Measurements from ENCODE around the gene FBXL16.
"Not testable (repeated sequence)": the region's sequence is repeated elsewhere in the genome, so short reads cannot be mapped to it uniquely, and the experiment has no call there.

The FBXL16 gene

DNA sequence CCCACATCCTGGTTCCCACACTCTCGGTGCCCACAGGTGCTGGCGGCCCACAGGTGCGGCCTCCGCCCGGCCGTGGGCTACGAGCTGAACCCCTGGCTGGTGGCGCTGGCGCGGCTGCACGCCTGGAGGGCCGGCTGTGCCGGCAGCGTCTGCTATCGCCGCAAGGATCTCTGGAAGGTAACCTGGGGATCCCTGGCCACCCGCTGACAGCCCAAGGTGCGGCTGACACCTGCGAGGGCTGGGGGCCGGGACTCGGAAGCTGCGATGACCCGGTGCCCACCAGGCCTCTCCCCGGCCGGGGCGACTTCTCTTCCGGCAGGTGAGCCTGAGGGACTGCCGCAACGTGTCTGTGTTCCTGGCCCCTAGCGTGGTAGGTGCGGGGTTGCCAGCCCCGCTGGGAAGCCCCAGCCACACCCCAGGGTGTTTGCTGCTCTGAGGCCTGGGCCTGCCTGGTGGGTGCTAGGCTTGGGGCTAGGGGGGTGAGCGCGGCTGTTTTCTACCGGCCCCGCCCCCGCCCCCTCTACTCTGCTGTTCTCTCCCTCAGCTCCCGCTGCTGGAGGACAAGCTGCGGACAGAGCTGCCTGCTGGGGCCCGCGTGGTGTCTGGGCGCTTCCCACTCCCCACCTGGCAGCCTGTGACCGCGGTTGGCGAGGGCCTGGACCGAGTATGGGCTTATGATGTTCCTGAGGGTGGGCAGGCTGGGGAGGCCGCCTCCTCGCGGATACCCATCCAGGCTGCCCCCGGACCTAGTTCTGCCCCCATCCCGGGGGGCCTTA is 16.4 kb upstream of the FBXL16 start:
- DNase-seq, result no peak

DNA sequence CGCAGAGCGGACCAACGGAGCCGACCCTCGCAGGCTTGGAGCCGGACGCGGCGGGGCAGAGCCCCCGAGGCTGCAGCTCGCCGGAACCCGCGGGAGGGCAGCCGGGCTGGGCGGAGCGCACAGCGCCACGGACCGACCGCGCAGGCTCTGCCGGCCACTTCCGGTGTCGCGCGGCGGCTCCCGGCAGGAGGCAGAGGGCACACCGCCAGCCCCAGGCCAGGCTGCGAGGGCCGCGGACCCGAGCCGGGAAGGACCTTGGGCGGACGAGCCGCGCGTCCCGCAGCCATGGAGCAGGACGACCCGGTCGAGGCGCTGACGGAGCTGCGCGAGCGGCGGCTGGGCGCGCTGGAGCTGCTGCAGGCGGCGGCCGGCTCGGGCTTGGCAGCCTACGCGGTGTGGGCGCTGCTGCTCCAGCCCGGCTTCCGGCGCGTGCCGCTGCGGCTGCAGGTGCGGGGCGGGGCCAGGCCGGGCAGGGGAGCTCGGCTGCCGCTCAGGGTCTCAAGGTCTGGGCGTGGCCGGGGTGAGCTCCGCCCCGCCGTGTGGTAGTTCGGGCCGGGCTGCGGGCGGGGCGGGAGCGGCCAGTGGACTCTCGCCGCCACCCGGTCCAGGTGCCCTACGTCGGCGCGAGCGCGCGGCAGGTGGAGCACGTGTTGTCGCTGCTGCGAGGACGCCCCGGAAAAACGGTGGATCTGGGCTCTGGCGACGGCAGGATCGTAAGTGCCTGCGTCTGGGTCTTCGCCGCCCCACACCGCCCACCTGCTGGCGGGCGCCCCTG is 15.6 kb upstream of the FBXL16 start, which contains the start of gene ANTKMT:
ANTKMT (plus strand) TSS at position 157 of the 775 bp plus-strand sequence; CDS start at position 286, 129 bp downstream.
- DNase-seq, result peak; percentile 52

DNA sequence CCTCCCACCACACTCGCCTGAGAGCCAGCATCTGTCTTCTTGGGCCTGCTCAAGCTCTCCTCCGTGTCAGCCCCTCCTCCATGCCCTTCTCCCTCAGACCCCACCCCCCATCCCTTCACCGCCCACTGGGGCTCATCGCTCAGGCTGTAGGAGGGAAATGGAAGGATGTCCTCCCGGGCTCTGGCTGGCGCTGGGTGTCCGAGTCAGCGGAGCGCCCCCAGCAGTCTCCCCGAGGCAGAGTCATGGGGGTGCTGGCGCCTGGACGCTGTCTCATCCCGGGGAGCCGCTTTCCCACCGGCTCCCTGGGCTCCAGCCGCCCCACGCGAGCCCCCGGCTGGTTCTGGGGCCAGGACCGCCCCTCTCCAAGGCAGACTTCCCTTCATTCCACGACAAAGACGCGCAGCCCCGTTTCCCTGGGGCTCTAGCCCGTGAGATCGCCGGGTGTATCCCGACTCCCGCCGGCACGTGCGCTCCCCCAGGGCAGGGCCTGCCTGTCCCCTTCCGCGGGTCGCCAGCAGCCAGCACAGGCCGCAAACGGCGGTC is 14.9 kb upstream of the FBXL16 start:
- no peak for DNase-seq

DNA sequence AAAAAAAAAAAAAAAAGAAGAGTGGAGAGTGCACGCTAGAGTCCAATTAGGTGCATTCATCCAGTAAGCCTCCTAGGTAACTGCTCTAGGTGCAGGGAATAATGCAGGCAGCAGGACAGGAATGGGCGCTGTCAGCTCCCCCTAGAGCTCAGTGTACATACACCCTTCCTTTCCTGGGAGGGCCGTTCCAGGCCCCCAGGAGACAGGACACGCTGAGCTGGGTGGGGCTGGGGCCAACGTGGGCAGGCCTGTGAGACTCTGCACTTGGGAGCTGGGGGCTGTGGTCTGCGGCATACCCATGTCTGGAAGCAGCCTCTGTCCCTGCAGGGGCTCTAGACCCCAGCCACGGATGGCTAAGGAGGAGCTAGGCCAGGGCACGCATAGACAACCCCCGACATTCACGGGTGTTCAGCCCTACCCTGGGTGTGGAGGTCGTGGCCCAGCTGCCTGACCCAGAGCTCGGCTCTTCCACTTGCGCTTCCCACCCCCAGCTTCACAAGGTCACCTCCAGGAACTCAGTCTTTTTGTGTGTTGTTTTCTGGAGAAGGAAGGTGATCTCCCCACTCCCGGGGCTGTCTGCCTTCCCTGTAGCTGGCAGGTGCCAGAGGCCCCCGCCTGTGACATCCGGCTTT is 14.3 kb upstream of the FBXL16 start:
- DNase-seq, result no peak

DNA sequence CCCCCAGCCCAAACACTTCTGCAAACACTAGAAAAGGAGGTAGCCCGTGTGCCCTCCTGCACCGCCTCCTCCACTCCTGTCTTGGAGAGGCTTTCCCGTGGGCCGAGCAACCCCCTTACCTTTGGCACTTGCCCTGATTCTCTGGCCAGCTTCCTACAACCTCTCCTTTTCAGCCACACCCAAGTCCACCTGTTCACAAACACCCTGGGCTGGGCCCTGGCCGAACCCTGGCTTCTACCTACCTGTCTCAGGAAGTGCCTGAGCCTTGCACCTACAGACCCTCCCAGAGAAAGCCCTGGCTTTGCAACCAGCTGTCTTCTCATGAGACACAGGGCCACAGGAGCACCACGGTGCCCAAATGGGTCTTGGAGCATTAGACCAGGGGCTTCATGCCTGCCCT is 13.3 kb upstream of the FBXL16 start:
- DNase-seq, result no peak

DNA sequence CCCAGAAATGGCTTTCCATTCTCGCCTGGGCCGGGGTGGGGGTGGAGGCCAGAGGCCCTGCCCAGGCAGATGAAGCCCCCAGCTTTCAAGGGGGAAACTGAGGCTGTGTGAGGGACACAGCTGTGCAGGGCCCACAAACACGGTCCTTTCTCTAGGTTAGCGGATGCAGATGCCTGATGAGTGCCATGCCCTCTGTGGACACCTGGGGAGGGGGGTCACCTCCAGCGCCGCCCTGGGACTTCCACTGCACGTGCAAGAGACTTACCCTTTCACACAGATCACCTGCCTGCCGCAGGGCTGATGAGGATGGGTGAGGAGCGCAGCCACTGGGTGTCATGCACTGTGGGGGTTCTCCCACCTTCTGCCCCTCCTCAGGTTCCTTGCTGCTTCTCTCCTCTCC is 12.8 kb upstream of the FBXL16 start:
- DNase-seq, result no peak

DNA sequence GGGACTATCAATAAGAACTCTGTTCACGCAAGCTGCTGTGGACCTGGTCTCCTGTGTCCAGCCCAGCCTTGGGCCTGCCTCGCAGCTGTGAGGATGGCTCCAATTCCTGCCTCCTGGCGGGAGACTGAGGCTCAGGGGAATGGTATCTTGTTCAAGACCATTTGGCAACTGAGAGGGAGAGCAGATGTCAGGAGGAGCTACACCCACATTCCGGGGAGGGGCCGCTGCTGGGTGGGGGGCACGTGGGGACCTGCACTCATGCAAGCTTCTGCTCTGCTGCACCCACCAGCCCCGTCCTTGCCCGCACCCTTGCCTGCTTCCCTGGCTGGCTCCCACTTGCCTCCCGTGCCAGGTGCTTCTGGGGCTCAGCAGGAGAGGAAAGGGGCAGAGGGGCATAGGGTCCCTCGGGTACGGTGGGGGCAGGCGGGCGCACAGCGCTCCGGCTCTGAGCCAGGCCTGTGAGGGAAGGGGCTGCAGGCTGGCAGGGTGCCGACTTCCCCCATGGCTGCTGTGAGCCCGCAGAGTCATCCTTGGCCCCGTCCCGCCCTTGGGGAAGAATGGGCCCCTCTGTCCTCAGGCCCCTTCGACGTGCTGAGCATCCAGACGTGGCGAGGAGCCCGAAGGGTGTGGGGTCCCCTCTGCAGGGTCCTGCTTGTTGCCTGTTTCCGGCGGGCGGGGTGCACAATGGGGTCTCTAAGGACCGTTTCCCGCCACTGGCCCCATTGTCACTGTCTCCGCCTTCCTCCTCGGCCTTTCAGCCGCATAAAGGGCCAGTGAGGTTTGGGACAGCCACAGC is 12.0 kb upstream of the FBXL16 start:
- no peak for DNase-seq

DNA sequence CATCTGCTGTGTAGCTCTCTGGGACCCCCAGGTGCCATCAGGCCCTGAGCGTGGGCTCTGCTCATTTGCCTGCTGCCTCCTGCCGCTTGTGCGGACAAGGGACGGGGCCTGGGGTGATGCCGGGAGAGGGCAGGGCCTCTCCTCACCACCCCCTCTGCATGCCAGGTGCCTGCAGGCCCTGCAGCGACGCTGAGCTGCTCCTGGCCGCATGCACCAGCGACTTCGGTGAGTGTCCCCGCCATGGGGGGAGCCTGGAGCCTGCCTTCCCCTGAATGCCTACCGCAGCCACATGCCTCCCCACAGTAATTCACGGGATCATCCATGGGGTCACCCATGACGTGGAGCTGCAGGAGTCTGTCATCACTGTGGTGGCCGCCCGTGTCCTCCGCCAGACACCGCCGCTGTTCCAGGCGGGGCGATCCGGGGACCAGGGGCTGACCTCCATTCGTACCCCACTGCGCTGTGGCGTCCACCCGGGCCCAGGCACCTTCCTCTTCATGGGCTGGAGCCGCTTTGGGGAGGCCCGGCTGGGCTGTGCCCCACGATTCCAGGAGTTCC is 11.2 kb upstream of the FBXL16 start:
- no peak for DNase-seq

DNA sequence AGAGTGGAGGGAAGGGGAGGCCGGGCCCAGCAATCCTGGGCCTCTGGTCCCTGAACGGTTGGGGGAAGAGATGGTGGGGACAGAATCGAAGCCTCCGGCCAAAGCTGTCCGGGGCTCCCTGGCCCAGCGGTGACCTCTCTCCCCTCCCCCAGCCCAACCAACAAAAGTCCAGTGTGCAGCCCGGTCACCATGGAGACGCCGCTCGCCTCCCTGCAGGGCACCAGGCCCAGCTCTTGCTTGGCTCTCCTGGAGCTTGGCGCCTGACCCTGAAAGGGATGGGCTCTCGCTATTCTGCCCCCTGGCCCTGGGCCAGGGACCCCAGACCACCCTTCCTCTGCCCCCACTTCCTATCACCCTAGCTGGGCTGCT is 10.6 kb upstream of the FBXL16 start:
- DNase-seq, result no peak

DNA sequence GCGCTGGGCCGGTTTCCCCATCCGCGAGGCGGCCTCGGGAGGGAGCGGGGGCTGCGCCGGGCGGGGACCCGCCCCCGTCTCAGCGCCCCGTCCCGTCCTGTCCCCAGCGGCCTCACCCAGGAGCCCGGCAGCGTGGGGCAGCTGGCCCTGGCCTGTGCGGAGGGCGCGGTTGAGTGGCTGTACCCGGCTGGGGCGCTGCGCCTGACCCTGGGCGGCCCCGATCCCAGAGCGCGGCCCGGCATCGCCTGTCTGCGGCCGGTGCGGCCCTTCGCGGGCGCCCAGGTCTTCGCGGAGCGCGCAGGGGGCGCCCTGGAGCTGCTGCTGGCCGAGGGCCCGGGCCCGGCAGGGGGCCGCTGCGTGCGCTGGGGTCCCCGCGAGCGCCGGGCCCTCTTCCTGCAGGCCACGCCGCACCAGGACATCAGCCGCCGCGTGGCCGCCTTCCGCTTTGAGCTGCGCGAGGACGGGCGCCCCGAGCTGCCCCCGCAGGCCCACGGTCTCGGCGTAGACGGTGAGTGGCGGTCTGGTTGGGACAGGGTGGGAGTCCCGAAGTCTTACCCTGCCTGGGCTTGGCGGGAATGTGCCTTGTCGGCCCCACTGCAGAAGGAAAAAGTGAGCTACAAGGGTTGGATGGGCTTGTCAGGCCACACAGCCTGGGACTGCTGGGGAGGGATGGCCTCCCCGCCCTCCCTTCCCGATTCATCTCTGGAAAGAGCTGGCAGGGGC is 10.0 kb upstream of the FBXL16 start:
- DNase-seq, result no peak

DNA sequence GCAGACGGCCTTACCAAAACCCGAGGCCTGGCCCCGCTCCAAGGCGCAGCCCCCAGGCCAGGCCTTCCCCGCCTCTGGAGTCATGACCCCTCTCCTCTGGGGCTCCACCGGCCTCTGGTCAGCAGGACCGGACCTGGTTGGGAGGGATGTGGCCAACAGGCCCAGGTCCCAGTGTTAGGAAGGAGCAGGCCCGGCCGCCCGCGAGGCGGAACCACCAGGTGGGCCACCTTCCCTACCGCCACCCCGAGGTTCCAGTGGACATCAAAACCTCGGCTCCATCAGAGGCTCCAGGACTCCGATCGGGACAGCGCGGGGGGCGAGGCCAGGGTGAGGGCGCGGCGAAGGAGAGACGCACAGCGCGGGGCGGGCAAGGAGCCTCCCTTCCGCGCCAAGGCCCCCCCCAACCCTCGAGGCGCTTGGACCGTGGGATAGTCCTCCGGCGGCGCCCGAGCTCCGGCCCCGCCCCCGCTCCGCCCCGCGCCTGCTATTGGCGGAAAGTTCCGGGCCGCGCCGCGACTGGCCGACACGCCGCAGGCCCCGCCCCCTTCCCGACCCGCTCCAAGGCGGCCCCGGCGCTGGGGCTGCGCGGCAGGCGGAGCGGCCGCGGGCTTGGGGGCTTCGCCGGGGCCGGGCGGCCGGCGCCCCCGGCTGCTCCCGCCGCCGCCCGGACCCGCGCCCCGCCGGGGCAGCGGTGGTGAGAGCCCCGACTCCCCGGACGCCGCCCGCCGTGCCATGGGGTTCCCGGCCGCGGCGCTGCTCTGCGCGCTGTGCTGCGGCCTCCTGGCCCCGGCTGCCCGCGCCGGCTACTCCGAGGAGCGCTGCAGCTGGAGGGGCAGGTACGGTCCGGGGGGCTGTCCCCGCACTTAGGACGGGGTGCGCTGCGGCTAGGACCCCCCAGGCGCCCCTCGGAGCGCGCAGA is 9.2 kb upstream of the FBXL16 start, which contains the start of gene METRN:
METRN (plus strand) TSS at position 561 of the 919 bp plus-strand sequence; CDS start at position 733, 172 bp downstream.
- peak; percentile 49 for DNase-seq

DNA sequence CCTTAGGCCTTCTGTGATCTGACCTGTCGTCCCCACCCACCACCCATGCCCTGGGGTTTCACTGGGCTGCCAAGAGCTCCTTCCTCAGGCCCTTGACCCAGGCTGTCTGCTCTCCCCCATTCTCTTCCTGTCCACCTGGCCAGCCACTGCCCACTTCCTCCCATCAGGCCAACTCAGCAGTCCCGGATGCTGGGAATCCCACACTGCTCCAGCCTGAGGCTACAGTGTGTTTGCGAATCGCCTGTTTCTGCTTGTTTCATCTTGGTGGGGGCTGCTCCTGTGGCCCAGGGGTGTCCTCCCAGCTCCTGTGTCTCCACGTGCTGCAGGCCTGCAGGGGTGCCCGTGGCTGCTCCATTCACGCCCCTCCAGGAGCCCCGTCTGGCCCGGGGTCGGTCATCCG is 8.5 kb upstream of the FBXL16 start:
- DNase-seq, result no peak

DNA sequence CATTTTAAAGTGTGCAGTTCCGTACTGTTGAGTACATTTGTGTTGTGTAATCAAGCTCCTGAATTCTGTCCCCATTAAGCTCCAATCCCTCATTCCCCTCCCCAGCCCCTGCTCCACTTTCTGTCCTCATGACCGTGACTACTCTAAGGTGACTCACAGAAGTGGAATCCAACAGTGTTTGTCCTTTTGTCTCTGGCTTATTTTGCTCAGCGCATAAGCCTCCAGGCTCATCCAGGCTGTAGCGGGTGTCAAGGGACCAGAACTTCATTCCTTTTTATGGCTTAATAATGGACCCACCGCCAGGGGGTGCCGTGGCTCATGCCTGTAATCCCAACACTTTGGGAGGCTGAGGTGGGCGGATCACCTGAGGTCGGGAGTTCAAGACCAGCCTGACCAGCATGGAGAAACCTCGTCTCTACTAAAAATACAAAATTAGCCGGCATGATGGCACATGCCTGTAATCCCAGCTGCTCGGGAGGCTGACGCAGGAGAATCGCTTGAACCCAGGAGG is 7.2 kb upstream of the FBXL16 start:
- not testable (repeated sequence) for DNase-seq

DNA sequence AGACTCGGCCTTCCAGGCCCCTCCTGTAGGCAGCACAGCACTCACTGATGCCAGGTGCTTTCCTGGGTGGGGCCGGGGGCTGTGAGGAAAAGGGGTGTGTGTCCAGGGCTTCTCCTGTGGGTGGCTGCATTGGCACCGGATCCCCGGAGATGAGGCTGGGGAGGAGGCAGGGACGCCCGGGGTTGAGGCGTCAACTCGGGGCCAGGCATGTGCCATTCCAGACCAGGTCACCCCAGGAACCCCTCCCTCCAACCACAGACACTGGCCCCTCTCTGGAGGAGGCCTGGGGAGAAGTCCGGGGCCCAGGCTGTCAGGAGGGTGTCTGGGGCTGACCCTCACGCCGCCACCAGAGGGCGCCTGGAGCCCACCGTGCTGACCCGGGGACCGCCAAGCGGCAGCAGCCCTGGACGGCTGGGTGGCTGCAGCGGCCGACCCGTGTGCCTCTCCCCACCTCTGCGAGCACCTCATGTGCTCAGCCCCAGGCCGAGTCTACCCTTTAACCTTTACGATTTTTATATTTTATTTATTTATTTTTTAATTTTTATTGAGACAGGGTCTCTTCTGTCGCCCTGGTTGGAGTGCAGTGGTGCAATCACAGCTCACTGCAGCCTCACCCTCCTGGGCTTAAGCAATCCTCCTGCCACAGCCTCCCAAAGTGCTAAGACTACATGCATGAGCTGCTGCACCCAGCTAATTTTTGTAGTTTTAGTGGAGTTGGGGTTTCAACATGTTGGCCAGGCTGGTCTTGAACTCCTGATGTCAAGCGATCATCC is 6.1 kb upstream of the FBXL16 start:
- DNase-seq, result no peak

DNA sequence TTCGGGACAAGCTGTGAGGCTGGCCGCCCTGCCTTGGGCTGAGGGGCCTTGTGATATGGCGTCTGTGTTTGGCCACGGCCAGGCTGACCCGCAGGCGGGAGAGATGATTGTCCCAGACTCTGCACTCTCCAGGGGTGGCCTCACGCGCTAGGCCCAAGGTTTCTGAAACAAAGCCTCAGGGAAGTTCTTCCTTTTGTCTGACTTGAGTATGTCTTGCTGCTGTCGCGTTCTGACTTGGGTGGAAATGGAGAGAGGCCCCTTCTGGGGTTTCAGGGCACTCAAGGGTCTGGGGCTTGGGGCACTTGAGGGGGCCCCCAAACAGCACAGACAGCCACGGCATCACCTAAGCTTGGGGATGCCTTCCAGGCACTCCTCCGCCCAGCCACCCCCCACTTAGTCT is 5.5 kb upstream of the FBXL16 start:
- no peak for DNase-seq

DNA sequence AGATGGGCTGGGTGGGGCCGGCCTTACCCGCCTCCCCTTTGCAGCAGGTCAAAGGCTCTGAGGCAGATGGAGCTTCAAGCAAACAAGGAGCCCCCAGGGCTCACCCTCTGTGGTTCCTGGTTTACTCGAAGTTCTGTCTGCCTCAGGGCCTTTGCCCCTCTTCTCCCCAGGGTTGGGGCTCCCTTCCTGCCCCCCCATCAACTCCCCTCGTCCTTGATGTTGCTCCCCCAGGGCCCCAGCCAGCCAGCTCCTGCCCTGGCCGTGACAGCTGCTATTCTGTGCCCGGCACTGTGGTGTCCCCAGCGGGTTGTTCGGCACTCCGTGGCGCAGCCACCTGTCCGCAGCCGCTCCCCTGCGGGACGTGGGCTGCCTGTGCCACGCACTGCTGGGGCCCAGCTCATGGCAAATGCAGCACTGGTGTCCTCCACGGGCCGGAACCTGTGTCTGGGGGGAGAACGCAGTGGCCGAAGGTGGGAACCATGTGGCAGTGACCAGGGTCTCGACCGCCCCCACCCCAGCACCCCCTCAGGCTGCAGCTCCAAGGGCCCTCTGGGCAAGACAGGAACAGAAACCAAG is 5.0 kb upstream of the FBXL16 start:
- DNase-seq, result no peak

DNA sequence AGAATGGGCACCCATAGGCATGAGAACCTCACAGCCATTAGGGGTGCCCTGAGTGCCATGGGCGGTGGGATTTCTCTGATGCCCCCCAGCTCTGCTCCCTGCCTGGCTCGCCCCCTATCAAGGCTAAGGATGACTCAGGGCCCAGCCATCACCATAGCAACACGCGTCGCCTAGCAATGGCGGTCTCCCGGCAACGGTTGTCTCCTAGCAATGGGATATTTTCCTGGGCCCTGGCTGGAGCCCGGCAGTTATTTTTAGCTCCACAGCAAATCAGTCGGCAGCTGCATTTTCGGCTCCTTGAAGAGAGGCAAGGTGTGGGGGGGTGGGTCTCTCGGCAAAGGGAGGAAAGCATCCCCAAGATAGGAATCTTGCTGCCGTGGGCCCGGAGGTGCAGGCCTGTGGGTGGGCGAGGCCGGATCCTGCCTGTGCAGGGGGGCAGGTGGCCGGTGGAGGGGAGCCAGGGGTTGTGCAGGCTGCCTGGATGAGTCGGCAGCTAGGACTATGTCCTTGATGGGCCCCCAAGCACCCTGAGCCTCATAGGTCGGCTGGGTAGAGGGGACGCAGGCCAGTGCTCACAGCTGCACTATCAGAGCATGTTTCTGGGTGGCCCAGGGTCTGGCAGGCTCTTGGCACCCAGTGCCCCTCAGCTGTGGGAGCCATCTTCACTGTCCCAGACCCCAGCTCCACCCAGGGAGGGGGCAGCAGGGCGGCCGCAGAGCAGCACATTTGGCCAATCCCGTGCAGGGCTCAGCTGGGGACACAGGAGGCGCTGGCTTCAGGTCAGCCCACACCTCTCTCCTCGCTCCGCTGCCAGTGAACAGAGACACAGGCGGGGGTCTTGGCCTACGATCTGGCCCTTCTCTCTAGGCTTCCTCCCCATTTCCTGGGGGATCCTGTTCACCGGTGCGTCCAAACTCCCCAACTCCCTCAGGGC is 4.2 kb upstream of the FBXL16 start:
- peak; percentile 91 for DNase-seq

DNA sequence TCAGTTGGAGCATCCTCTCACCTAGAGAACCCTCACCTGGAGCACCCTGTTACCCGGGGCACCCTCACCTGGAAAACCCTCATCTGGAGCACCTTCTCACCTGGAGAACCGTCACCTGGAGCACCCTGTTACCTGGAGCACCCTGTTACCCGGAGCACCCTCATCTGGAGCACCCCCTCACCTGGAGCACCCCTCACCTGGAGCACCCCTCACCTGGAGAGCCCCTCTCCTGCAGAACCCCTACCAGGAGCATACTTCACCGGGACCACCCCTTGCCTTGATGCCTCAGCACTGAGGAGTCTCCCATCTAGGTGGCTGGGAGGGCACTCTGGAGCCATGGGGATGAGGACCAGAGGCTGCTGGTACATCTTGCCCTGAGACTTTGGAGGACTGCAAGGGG is 3.4 kb upstream of the FBXL16 start:
- DNase-seq, result no peak
